Vagina (tissue), 2 donors: ENCODE results near the gene LTB4R2. TPM values are rescaled to one million over a fixed set of nuclear protein-coding genes. Genes with fewer than 3 reads are reported as not detected.

Experiments used
- DNase-seq, 2 donors: peaks; one replicate each; pipeline ENCODE4 v3.0.0-alpha.2; 2017; ENCODE audit errors: extremely low spot score in 2 of 2
- H3K27ac ChIP-seq: fragments of 200-600 bp; sonication (generic); one replicate; pipeline ENCODE4 v1.5.1; 2019
- H3K27me3 ChIP-seq: fragments of 200-600 bp; sonication (generic); one replicate; pipeline ENCODE4 v1.5.1; 2019
- H3K36me3 ChIP-seq, 2 donors: fragments of 200-600 bp; sonication (generic); one replicate each; pipeline ENCODE4 v1.5.1; 2017 to 2019
- H3K4me1 ChIP-seq: fragments of 200-600 bp; sonication (generic); one replicate; pipeline ENCODE4 v1.5.1; 2019
- H3K4me3 ChIP-seq, 2 donors: fragments of 200-600 bp; sonication (generic); 1 replicate in 1 of 2; 2 replicates in 1 of 2; pipeline ENCODE4 v1.5.1; 2016 to 2019
- H3K9me3 ChIP-seq: fragments of 200-600 bp; sonication (generic); one replicate; pipeline ENCODE4 v1.5.1; 2019
- CTCF ChIP-seq, 3 experiments: fragments of 450-650 bp in 2 of 3; fragments of 200-600 bp in 1 of 3; sonication (generic) in 1 of 3; IDR thresholded peaks; one replicate each; pipeline ENCODE4 v1.5.1; 2017 to 2019; ENCODE audit warnings: antibody characterized with exemption in 3 of 3, mild to moderate bottlenecking in 2 of 3, moderate library complexity in 2 of 3
- POLR2A ChIP-seq, 2 donors: fragments of 450-650 bp; IDR thresholded peaks; one replicate each; pipeline ENCODE4 v1.6.1; 2017; ENCODE audit warnings: antibody characterized with exemption in 2 of 2, mild to moderate bottlenecking in 2 of 2, moderate library complexity in 2 of 2
- POLR2AphosphoS5 ChIP-seq, 2 donors: sonication (generic); formaldehyde crosslinking; IDR thresholded peaks; one replicate each; pipeline ENCODE4 v1.9.0; 2017; ENCODE audit warnings: antibody characterized with exemption in 2 of 2, mild to moderate bottlenecking in 2 of 2, low read depth in 1 of 2; ENCODE audit not compliant: insufficient read depth in 1 of 2
- intact Hi-C: fragments of 100-400 bp; cut with DNase I; formaldehyde crosslinking; loops from one replicate; pipeline ENCODE4 v1.15.1; 2023
- total RNA-seq: library from RNA; depleted of rRNA; stranded (reverse); fragments of >200 nt; gene quantifications from one replicate; pipeline ENCODE4 v1.2.3, GENCODE V29; 2016

LTB4R2 gene
- total RNA-seq, 1 donor from 2014 or later: 66.5 TPM

- TF ChIP-seq POLR2AphosphoS5 (IDR thresholded peaks at IDR 0.05; ENCODE audit: insufficient read depth in 1 of 2, low read depth in 1 of 2): no peak
- no peak for TF ChIP-seq CTCF (IDR thresholded peaks at IDR 0.05)
- no peak for TF ChIP-seq POLR2A (IDR thresholded peaks at IDR 0.05)
- intact Hi-C loops: no loop called here
- H3K27ac ChIP-seq: peak overlapping the region; percentile 97
- H3K4me1 ChIP-seq: peaks cover 18% of the 10 kb centered on the region
- H3K4me3 ChIP-seq: peak overlapping the region; percentile 89 to 90
- H3K36me3 ChIP-seq: peaks cover 0 to 11% of the 10 kb centered on the region in 2 donors
- H3K27me3 ChIP-seq: no peaks in the 10 kb centered on the region
- no peaks in the 10 kb centered on the region for H3K9me3 ChIP-seq
- DNase-seq: no peak
These were observed 38.1 kb upstream of the LTB4R2 start for GRCh38 chr14:24271834-24272263.

DNA sequence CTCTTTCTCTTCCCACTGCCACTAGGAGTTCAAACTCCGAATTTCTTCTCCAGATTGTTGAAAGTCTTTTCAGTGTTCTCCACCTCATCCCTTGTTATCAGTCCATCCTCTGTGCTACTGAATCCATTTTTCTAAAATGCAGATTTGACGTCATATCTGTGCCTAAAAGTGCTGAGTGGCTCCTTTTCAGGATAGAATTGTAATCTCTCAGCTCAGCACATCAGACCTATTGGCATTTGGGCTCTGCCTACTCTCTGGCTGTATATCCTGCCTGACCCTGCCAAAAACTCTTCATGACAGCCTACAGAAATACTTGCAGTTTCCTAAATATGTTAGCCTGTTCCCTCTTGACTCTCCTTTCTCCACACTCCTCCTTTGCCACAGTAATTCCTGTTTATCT is 37.5 kb upstream of the LTB4R2 start:
- H3K36me3 ChIP-seq: peaks cover 0 to 7% of the 10 kb centered on the region in 2 donors
- H3K4me1 ChIP-seq: peaks cover 18% of the 10 kb centered on the region
- intact Hi-C loops: no loop called here
- no peaks in the 10 kb centered on the region for H3K27me3 ChIP-seq
- H3K27ac ChIP-seq: peak overlapping the region; percentile 97
- H3K9me3 ChIP-seq: no peaks in the 10 kb centered on the region
- no peak for DNase-seq
- no peak overlapping the region for H3K4me3 ChIP-seq
- TF ChIP-seq POLR2AphosphoS5 (IDR thresholded peaks at IDR 0.05; ENCODE audit: insufficient read depth in 1 of 2, low read depth in 1 of 2) (no peak), POLR2A (IDR thresholded peaks at IDR 0.05) (no peak), CTCF (IDR thresholded peaks at IDR 0.05) (no peak)

- peaks cover 0 to 6% of the 10 kb centered on the region in 2 donors for H3K36me3 ChIP-seq
- H3K27me3 ChIP-seq: no peaks in the 10 kb centered on the region
- no peak for DNase-seq
- peak overlapping the region; percentile 22 for H3K27ac ChIP-seq
- intact Hi-C loops: no loop called here
- no peak overlapping the region for H3K4me3 ChIP-seq
- peaks cover 18% of the 10 kb centered on the region for H3K4me1 ChIP-seq
- TF ChIP-seq POLR2A (IDR thresholded peaks at IDR 0.05) (no peak), CTCF (IDR thresholded peaks at IDR 0.05) (no peak), POLR2AphosphoS5 (IDR thresholded peaks at IDR 0.05; ENCODE audit: insufficient read depth in 1 of 2, low read depth in 1 of 2) (no peak)
- H3K9me3 ChIP-seq: no peaks in the 10 kb centered on the region
These were observed 36.4 kb upstream of the LTB4R2 start for GRCh38 chr14:24273422-24273998.

DNA sequence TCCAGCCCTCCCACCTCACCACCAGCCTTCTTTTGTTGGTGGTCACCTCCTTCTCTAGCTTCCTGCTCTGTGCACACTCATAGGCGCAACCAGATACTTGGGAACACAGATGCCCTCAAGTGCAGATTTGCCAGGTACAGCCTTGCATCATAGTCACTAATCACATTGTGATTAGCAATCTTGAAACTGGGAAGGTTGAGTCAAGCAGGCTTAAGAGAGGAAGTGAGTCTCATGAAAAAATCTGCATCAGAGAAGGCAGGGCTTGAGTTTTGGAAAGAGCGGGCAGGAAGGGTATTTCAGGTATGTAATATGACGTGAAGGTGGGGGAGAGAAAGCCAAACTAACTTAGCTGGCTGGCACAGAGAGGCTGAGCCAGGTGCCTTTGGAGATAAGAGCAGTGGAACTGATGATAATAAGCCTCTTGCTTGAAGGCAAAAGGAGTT is 35.8 kb upstream of the LTB4R2 start:
- Histone ChIP-seq H3K36me3 (no peaks in the 10 kb centered on the region), H3K4me1 (peaks cover 21% of the 10 kb centered on the region), H3K27me3 (no peaks in the 10 kb centered on the region), H3K4me3 (no peak overlapping the region), H3K9me3 (no peaks in the 10 kb centered on the region), H3K27ac (peak overlapping the region; percentile 22)
- DNase-seq: no peak
- intact Hi-C loops: no loop called here
- peak in 1 of 2 donors; percentile 31 for TF ChIP-seq POLR2AphosphoS5 (IDR thresholded peaks at IDR 0.05; ENCODE audit: insufficient read depth in 1 of 2, low read depth in 1 of 2)
- no peak for TF ChIP-seq POLR2A (IDR thresholded peaks at IDR 0.05)
- no peak for TF ChIP-seq CTCF (IDR thresholded peaks at IDR 0.05)

DNA sequence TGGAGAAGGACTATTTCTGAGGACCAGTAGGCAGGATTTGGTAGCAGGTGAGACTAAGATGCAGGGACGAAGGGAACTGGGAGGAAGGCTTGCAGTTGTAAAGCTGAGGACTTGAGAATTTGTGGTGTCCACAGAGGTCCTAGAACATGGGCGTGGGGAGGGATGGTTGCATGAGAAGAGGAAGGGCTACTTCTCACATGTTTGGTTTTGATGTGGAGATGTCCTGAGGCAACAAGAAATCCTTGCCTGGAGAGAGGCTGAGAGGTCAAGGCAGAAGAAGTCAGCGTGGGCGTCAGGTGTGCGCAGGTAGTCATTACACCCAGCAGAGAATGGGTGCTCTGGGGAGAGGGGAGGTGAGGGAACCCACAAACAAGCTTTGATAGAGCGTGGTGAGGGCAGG is 32.9 kb upstream of the LTB4R2 start:
- Histone ChIP-seq H3K36me3 (no peaks in the 10 kb centered on the region), H3K9me3 (no peaks in the 10 kb centered on the region), H3K4me1 (peaks cover 13% of the 10 kb centered on the region), H3K27ac (no peak overlapping the region), H3K4me3 (no peak overlapping the region), H3K27me3 (no peaks in the 10 kb centered on the region)
- TF ChIP-seq POLR2A (IDR thresholded peaks at IDR 0.05) (no peak), POLR2AphosphoS5 (IDR thresholded peaks at IDR 0.05; ENCODE audit: insufficient read depth in 1 of 2, low read depth in 1 of 2) (no peak)
- no peak for DNase-seq
- intact Hi-C loops: no loop called here
